GM23338 (cell line): ENCODE results near the gene BRD7. TPM values are rescaled to one million over a fixed set of nuclear protein-coding genes. Genes with fewer than 3 reads are reported as not detected.

Experiments
- ATAC-seq: fragments of 200-7000 bp; cut with Tn5 transposase; 3 replicates; pipeline ENCODE4 v1.9.1; 2020
- DNase-seq: peaks from one replicate; pipeline ENCODE4 v3.0.0-alpha.2; 2015; ENCODE audit warnings: low spot score
- H2AFZ ChIP-seq: fragments of 200-600 bp; sonication (generic); 2 replicates; pipeline ENCODE4 v1.8.0; 2016; ENCODE audit warnings: antibody characterized with exemption, mild to moderate bottlenecking, moderate library complexity
- H3F3A ChIP-seq: fragments of 200-600 bp; sonication (generic); replicated peaks from 2 replicates; pipeline ENCODE4 v1.8.0; 2017; ENCODE audit warnings: antibody characterized with exemption, mixed run types, low read depth
- H3K27ac ChIP-seq: fragments of 200-600 bp; sonication (generic); 2 replicates; pipeline ENCODE4 v1.6.1; 2016; ENCODE audit warnings: low read depth
- H3K27me3 ChIP-seq: fragments of 200-600 bp; sonication (generic); 2 replicates; pipeline ENCODE4 v1.8.0; 2016; ENCODE audit warnings: mild to moderate bottlenecking, mixed run types, moderate library complexity; ENCODE audit not compliant: insufficient read depth
- H3K36me3 ChIP-seq: fragments of 200-600 bp; sonication (generic); 2 replicates; pipeline ENCODE4 v1.8.0; 2016; ENCODE audit warnings: mild to moderate bottlenecking; ENCODE audit not compliant: insufficient read depth
- H3K4me1 ChIP-seq: fragments of 200-600 bp; sonication (generic); 2 replicates; pipeline ENCODE4 v1.8.0; 2016; ENCODE audit warnings: mild to moderate bottlenecking, moderate library complexity; ENCODE audit not compliant: insufficient read depth
- H3K4me2 ChIP-seq: fragments of 200-600 bp; sonication (generic); 2 replicates; pipeline ENCODE4 v1.7.1; 2017; ENCODE audit warnings: mixed run types
- H3K4me3 ChIP-seq: fragments of 200-600 bp; sonication (generic); 2 replicates; pipeline ENCODE4 v1.6.1; 2016; ENCODE audit warnings: mixed run types
- H3K79me2 ChIP-seq: fragments of 200-600 bp; sonication (generic); replicated peaks from 2 replicates; pipeline ENCODE4 v1.8.0; 2017; ENCODE audit warnings: mild to moderate bottlenecking; ENCODE audit not compliant: insufficient read depth
- H3K9me2 ChIP-seq: fragments of 200-600 bp; sonication (generic); 2 replicates; pipeline ENCODE4 v1.8.0; 2017; ENCODE audit not compliant: insufficient read depth
- H4K20me1 ChIP-seq: fragments of 200-600 bp; sonication (generic); replicated peaks from 2 replicates; pipeline ENCODE4 v1.8.0; 2017; ENCODE audit warnings: mild to moderate bottlenecking; ENCODE audit not compliant: insufficient read depth
- H3K27ac Mint-ChIP-seq: 2 replicates; pipeline ENCODE4 v1.8.0; 2020; ENCODE audit warnings: inconsistent platforms, mild to moderate bottlenecking, moderate library complexity, mixed read lengths
- H3K27me3 Mint-ChIP-seq: 3 replicates; pipeline ENCODE4 v1.8.0; 2022; ENCODE audit warnings: low read depth, mild to moderate bottlenecking, moderate library complexity, mixed read lengths, inconsistent platforms; ENCODE audit not compliant: insufficient read depth, poor library complexity
- H3K36me3 Mint-ChIP-seq: 3 replicates; pipeline ENCODE4 v1.8.0; 2021; ENCODE audit warnings: low read depth, mild to moderate bottlenecking, inconsistent platforms, moderate library complexity, mixed read lengths
- H3K4me1 Mint-ChIP-seq: 3 replicates; pipeline ENCODE4 v1.8.0; 2020; ENCODE audit warnings: mild to moderate bottlenecking, inconsistent platforms, mixed read lengths
- H3K4me3 Mint-ChIP-seq: 3 replicates; pipeline ENCODE4 v1.8.0; 2021; ENCODE audit warnings: moderate library complexity, mild to moderate bottlenecking, inconsistent platforms, mixed read lengths
- H3K9me3 Mint-ChIP-seq: 3 replicates; pipeline ENCODE4 v1.8.0; 2020; ENCODE audit warnings: moderate library complexity, mild to moderate bottlenecking, inconsistent platforms, mixed read lengths
- CREB1 ChIP-seq: fragments of 250-450 bp; sonication (Bioruptor Pico); IDR thresholded peaks from 2 replicates; pipeline ENCODE4 v1.5.0; 2020; ENCODE audit warnings: low read depth, mild to moderate bottlenecking, moderate library complexity
- EZH2phosphoT487 ChIP-seq: fragments of 200-600 bp; sonication (generic); IDR thresholded peaks from one replicate; pipeline ENCODE4 v1.8.1; 2018; ENCODE audit warnings: antibody characterized with exemption; ENCODE audit not compliant: unreplicated experiment
- NANOG ChIP-seq: IDR thresholded peaks from 2 replicates; pipeline ENCODE4 v1.6.1; 2016; ENCODE audit warnings: antibody characterized with exemption, borderline replicate concordance
- polyA plus RNA-seq: library from polyadenylated mRNA; unstranded; fragments of >200 nt; fragmentation: Nextera tagmentation; extraction: Ambion mirVana; gene quantifications from 2 replicates; pipeline ENCODE4 v1.2.1, GENCODE V29; 2016
- total RNA-seq: library from RNA; depleted of rRNA; stranded (reverse); fragments of >200 nt; shearing (Covaris generic); gene quantifications from 2 replicates; pipeline ENCODE4 v1.2.3, GENCODE V29; 2014
- TF ChIP-seq, protein P1 (sequence below): fragments of 250-450 bp; sonication (Bioruptor Pico); IDR thresholded peaks from 2 replicates; pipeline ENCODE4 v1.5.0; 2020; ENCODE audit warnings: mild to moderate bottlenecking, moderate library complexity

Gene BRD7
- total and polyA plus RNA-seq, 2 experiments from 2014 or later = 93.0 to 149 TPM

DNA sequence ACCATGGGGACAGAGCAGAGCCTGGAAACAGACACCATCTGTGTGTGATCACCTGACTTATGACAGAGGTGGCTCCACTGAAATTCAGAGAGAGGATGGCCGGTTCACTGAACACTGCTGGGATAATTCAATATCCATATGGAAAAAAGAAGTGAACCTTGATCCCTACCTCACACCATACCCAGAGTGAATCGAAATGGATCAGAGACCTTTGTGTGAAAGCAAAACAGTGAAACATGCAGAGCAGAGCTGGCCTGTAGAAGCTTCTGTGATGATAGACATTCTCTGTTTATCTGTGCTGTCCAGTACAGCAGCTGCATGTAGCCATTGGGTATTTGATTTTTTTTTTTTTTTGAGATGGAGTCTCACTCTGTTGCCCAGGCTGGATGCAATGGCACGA is 82.1 kb downstream of the BRD7 start (continued):
- TF ChIP-seq, protein P1, sequence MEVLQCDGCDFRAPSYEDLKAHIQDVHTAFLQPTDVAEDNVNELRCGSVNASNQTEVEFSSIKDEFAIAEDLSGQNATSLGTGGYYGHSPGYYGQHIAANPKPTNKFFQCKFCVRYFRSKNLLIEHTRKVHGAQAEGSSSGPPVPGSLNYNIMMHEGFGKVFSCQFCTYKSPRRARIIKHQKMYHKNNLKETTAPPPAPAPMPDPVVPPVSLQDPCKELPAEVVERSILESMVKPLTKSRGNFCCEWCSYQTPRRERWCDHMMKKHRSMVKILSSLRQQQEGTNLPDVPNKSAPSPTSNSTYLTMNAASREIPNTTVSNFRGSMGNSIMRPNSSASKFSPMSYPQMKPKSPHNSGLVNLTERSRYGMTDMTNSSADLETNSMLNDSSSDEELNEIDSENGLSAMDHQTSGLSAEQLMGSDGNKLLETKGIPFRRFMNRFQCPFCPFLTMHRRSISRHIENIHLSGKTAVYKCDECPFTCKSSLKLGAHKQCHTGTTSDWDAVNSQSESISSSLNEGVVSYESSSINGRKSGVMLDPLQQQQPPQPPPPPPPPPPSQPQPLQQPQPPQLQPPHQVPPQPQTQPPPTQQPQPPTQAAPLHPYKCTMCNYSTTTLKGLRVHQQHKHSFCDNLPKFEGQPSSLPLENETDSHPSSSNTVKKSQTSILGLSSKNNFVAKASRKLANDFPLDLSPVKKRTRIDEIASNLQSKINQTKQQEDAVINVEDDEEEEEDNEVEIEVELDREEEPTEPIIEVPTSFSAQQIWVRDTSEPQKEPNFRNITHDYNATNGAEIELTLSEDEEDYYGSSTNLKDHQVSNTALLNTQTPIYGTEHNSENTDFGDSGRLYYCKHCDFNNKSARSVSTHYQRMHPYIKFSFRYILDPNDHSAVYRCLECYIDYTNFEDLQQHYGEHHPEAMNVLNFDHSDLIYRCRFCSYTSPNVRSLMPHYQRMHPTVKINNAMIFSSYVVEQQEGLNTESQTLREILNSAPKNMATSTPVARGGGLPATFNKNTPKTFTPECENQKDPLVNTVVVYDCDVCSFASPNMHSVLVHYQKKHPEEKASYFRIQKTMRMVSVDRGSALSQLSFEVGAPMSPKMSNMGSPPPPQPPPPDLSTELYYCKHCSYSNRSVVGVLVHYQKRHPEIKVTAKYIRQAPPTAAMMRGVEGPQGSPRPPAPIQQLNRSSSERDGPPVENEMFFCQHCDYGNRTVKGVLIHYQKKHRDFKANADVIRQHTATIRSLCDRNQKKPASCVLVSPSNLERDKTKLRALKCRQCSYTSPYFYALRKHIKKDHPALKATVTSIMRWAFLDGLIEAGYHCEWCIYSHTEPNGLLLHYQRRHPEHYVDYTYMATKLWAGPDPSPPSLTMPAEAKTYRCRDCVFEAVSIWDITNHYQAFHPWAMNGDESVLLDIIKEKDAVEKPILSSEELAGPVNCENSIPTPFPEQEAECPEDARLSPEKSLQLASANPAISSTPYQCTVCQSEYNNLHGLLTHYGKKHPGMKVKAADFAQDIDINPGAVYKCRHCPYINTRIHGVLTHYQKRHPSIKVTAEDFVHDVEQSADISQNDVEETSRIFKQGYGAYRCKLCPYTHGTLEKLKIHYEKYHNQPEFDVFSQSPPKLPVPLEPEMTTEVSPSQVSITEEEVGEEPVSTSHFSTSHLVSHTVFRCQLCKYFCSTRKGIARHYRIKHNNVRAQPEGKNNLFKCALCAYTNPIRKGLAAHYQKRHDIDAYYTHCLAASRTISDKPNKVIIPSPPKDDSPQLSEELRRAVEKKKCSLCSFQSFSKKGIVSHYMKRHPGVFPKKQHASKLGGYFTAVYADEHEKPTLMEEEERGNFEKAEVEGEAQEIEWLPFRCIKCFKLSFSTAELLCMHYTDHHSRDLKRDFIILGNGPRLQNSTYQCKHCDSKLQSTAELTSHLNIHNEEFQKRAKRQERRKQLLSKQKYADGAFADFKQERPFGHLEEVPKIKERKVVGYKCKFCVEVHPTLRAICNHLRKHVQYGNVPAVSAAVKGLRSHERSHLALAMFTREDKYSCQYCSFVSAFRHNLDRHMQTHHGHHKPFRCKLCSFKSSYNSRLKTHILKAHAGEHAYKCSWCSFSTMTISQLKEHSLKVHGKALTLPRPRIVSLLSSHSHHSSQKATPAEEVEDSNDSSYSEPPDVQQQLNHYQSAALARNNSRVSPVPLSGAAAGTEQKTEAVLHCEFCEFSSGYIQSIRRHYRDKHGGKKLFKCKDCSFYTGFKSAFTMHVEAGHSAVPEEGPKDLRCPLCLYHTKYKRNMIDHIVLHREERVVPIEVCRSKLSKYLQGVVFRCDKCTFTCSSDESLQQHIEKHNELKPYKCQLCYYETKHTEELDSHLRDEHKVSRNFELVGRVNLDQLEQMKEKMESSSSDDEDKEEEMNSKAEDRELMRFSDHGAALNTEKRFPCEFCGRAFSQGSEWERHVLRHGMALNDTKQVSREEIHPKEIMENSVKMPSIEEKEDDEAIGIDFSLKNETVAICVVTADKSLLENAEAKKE = no peak
- TF ChIP-seq CREB1 (CRISPR knock-in tag) = no peak
- TF ChIP-seq EZH2phosphoT487 = no peak

DNA sequence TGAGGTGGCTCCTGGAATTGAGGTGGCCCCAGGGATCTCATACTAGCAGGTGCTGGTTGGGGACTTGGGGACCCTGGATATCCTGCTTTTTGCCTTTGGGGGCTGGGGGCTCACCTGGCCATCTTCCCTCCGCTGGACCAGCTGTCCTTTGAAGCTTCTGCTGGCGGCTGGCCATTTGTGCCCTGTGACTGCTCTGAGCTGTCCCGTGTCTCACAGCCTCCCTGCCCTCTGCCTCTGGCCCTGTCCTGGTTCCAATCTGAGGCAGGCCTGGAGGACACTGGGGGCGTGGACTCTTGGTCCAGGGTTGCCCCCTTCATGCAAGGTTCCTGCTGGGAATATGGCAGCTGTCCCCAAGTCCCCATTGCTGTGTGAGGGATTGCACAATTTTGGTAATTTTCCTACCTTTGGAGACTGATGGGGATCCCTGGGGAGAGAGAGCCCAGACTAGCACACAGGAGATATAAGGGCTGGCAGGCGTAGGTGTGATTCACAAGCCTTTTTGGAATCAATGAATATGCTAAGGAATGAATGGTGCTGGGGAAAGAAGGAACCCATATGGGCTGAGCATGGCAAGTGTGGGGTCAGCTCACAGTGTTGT is 83.3 kb downstream of the BRD7 start:
- Histone ChIP-seq H3K4me1 (no peaks in the 10 kb centered on the region), H3K36me3 (no peaks in the 10 kb centered on the region), H3K79me2 (no peaks in the 10 kb centered on the region), H3K4me2 (no peak overlapping the region), H2AFZ (no peak overlapping the region), H3K27ac (no peak overlapping the region), H4K20me1 (no peaks in the 10 kb centered on the region), H3K9me2 (no peaks in the 10 kb centered on the region), H3F3A (no peaks in the 10 kb centered on the region), H3K27me3 (no peaks in the 10 kb centered on the region), H3K4me3 (no peak overlapping the region)
- DNase-seq (no peak), ATAC-seq (no peak)
- no peak overlapping the region for H3K4me3 Mint-ChIP-seq
- no peak overlapping the region for H3K27ac Mint-ChIP-seq
- H3K36me3 Mint-ChIP-seq = no peaks in the 10 kb centered on the region; the same call in 2 of the 3 replicates
- peaks cover 4% of the 10 kb centered on the region; the same call in 1 of the 3 replicates for H3K9me3 Mint-ChIP-seq
- peaks cover 6% of the 10 kb centered on the region; the same call in 2 of the 3 replicates for H3K4me1 Mint-ChIP-seq
- no peak for TF ChIP-seq NANOG
- H3K27me3 Mint-ChIP-seq = peaks cover 2% of the 10 kb centered on the region
